Vagina (tissue), 2 donors: ENCODE measurements around the gene KCNG2.

Source experiments
- POLR2A ChIP-seq, 2 donors: fragments of 450-650 bp; IDR thresholded peaks; one replicate each; pipeline ENCODE4 v1.6.1; 2017; ENCODE audit warnings: antibody characterized with exemption in 2 of 2, mild to moderate bottlenecking in 2 of 2, moderate library complexity in 2 of 2
- TF ChIP-seq, protein P1 (sequence below), 3 experiments: fragments of 450-650 bp in 2 of 3; fragments of 200-600 bp in 1 of 3; sonication (generic) in 1 of 3; IDR thresholded peaks; one replicate each; pipeline ENCODE4 v1.5.1; 2017 to 2019; ENCODE audit warnings: antibody characterized with exemption in 3 of 3, mild to moderate bottlenecking in 2 of 3, moderate library complexity in 2 of 3

- TF ChIP-seq, protein P1, sequence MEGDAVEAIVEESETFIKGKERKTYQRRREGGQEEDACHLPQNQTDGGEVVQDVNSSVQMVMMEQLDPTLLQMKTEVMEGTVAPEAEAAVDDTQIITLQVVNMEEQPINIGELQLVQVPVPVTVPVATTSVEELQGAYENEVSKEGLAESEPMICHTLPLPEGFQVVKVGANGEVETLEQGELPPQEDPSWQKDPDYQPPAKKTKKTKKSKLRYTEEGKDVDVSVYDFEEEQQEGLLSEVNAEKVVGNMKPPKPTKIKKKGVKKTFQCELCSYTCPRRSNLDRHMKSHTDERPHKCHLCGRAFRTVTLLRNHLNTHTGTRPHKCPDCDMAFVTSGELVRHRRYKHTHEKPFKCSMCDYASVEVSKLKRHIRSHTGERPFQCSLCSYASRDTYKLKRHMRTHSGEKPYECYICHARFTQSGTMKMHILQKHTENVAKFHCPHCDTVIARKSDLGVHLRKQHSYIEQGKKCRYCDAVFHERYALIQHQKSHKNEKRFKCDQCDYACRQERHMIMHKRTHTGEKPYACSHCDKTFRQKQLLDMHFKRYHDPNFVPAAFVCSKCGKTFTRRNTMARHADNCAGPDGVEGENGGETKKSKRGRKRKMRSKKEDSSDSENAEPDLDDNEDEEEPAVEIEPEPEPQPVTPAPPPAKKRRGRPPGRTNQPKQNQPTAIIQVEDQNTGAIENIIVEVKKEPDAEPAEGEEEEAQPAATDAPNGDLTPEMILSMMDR (IDR thresholded peaks at IDR 0.05) = no peak
- TF ChIP-seq POLR2A (IDR thresholded peaks at IDR 0.05) = no peak
Measured at GRCh38 chr18:79778291-79778791, 19.4 kb upstream of the KCNG2 start.
